ENCODE measurements around the gene KDELR3.

Gene KDELR3

GRCh38 chr22:38484244-38484643 is 16.3 kb downstream of the KDELR3 start:
- no peak for DNase-seq

DNA sequence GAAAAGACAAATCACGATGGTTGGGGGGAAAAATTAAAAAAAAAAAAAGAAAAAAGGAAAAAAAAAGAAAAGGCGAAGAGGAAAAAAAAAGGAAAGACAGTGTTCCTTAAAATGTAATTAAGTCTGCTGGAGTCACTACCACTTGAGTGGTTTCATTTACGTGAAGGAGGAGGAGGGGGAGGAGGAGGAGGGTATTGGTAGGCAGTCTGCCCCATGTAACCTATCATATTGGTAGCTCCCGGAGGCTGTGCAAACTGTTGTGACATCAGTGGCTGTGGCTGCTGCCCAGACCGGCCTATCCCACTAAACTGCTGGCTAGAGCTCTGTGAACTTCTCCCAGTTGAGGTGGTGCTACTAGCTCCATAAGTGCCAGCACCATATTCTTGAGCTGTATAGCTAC is 17.9 kb downstream of the KDELR3 start:
- no peak for DNase-seq

GRCh38 chr22:38487946-38488345 is 20.1 kb downstream of the KDELR3 start:
- no peak for DNase-seq

DNA sequence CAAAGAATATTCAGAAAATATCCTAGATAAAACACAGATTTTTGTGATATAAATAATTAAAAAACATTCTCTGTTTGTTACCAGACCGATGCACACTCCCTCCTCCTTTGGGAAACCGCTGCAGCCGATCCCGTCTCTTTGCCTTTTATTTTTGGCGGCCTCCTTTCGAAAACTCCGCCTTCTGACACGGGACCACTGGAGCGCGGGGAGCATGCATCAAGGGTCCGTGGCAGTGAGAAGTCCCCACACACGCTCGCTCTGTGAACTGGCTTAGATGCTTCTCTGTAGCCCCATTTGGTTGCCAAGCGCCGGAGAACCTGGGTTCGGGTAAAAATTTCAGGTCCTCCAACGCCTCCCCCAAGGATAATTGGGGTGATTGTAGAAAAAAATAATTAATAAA is 21.2 kb downstream of the KDELR3 start:
- DNase-seq: no peak

- no peak for DNase-seq
These were observed 21.8 kb downstream of the KDELR3 start for GRCh38 chr22:38489561-38490145.

GRCh38 chr22:38490475-38490874 is 22.6 kb downstream of the KDELR3 start:
- no peak for DNase-seq

- no peak for DNase-seq
These were observed 23.0 kb downstream of the KDELR3 start for GRCh38 chr22:38490915-38491314.

GRCh38 chr22:38491707-38492348 is 23.9 kb downstream of the KDELR3 start:
- DNase-seq: no peak

DNA sequence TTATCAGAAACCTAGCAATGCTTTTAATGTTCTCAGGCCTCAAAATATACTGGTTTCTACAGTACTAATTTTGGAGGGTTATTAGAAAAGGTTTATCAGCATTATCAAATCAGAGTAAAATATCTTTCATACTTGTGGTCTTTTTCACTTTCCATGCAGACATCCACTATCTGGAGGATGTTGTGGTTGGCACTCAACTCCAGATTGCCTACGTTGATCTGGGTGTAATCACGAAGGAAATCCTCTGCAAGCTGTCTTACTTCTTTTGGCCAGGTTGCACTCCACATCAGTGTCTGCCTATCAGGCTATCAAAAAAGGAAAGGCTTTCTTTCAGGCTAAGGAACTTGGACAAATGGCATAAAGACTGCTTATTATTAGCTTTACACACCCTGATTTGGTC is 26.6 kb downstream of the KDELR3 start:
- DNase-seq: no peak

GRCh38 chr22:38494939-38495338 is 27.0 kb downstream of the KDELR3 start:
- no peak for DNase-seq

DNA sequence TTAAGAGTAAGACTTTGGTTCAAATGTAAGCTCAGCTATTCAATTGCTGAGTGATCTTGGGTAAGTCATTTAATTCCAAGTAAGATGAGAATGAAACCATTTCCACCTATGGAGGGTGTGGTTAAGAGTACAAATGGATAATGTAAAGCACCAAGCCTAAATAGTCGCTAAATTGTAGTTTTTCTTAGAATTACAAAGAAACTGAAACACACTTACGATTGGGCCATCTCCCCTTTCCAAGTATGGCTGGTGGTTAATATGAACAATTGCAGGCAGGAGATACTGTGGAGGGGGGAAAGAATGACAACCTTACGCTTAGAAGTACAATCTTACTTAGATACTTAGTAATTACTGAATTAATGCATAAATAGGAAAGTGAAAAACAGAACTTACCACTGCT is 30.0 kb downstream of the KDELR3 start:
- DNase-seq: no peak

DNA sequence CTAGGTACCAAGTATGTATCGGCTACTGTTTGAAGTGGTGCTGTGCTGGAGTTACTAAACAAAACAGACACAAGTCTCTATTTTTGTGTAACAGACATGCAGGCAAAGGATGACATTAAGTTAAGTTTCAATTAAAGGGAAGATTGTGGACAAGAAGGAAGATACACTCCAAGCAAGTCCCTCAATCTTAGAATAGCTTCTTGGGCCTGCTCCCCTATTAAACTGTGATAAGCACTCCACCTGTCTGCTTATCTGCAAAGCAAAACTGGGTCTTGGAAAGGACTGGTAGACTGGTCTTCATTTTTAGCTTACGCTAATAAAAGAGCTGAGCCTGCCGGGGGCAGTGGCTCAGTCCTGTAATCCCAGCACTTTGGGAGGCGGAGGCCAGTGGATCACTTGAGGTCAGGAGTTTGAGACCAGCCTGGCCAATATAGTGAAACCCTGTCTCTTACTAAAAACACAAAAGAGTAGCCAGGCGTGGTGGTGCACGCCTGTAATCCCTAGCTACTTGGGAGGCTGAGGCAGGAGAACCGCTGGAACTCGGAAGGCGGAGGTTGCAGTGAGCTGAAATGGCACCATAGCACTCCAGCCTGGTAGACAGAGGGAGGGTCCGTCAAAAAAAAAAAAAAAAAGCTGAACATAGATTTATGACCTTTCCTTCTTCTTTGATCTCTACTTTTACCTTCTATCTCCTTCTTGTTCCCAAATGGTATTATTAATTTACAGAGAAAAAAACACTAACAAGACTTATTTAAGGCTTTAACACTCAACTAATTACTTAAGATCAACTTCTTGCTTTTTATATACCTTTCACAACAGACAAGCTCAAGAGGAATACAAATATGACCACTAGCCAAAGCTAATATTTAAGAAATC is 34.1 kb downstream of the KDELR3 start:
- no peak for DNase-seq

- no peak for DNase-seq
These were observed 35.1 kb downstream of the KDELR3 start for GRCh38 chr22:38503021-38503420.

- peak; percentile 65 for DNase-seq
These were observed 37.0 kb downstream of the KDELR3 start for GRCh38 chr22:38504731-38505540.

DNA sequence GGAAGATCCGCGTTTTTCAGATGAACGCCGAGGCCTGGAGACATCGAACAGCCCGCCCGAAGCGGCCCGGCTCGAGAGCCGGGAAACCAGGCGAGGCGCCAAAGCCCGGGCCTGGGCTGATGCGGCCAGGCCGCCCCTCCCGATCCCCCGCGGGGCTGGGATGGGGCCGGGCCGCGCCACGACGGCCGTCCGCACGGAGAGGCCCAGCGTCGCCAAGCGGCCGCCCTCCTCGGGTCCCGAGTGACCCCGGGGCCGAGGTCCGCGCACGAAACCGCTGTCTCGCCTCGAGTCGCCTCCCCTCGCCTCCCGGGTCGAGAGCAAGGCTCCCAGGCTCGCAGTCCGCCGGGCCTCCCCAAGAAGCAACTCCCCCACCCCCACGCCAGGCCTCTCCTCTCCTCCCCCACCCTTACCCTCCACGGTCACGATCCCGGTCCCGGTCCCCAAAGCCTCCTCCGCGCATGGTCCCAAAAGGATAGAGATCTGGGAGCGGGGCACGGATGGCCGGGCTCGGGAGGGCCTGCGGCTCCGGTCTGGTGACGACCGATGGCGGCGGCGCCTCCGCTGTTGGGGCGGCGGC is 37.7 kb downstream of the KDELR3 start:
- DNase-seq: peak; percentile 71

- peak; percentile 93 for DNase-seq
These were observed 38.4 kb downstream of the KDELR3 start, which contains the start of gene DDX17 for GRCh38 chr22:38506118-38506962. Gene DDX17 (minus strand): TSS chr22:38506311.

DNA sequence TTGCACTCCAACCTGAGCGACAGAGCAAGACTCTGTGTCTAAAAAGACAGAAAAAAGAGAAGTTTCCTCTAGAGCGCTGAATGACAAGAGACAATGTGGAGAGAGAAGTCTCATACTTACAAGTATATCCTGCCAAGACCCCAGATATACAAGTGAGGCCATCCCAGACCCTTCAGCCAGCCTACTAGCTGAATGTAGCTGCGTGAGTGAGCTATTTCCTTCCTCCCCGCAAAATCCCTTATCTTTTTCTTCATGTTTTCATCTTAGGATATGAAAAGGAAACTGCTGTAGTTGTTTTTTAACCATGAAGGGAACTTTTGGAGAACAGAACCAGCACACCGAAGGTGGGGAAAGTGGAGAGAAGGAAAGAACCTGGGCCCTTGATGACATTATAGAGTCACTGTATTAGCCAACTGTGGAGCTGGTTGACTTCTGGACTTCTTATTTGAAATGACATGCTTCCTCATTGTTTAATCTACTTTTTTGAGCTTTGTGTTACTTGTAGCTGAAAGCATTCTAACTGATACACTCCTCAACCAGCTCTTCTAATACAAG is 42.6 kb downstream of the KDELR3 start:
- no peak for DNase-seq

GRCh38 chr22:38513063-38513462 is 45.2 kb downstream of the KDELR3 start:
- peak; percentile 60 for DNase-seq

GRCh38 chr22:38518620-38519019 is 50.7 kb downstream of the KDELR3 start:
- no peak for DNase-seq

DNA sequence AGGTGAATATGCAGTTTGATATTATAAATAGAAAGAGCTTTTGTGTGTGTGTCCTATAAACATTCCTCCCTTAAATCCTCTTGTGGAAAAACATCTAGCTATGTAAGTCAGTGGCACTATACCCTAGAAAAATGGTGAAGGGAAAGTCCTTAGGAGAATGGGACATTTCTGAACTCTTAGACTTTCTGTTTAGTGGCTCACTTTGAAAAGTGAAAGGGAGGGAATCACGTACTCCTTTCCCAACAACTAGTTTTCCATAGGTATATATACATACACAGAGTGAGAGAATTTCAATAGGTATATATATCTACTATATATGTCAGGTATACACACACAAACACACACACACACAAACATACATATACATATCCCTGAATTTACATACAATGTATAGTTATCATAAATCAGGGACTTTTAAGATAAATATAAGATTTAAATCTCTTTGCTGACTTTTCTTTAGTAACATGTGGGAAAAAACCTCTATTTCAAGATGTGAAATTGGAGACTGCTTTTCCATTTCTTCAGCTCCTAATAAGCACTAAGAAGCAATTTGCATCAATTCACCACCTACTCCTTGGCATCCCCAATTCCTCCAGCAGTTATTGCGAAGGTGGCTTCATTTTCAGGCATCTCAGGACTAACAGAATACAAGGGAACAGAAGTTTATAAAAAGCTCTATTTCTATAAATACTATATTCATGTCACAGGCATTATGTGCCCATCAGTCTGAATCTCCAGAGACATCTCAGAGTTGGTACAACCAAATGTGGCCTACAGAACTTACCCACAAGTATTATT is 51.8 kb downstream of the KDELR3 start:
- no peak for DNase-seq

Data from CD4-positive, alpha-beta T cell treated with Interleukin-17A for 4 hours (primary cell).